ENCODE data around the gene CYB561. TPM values are rescaled to one million over a fixed set of nuclear protein-coding genes. Genes with fewer than 3 reads are reported as not detected.

Gene CYB561
- total RNA-seq, 6 experiments from 2014 or later: 7.4 to 21.9 (median 11.4) TPM

DNA sequence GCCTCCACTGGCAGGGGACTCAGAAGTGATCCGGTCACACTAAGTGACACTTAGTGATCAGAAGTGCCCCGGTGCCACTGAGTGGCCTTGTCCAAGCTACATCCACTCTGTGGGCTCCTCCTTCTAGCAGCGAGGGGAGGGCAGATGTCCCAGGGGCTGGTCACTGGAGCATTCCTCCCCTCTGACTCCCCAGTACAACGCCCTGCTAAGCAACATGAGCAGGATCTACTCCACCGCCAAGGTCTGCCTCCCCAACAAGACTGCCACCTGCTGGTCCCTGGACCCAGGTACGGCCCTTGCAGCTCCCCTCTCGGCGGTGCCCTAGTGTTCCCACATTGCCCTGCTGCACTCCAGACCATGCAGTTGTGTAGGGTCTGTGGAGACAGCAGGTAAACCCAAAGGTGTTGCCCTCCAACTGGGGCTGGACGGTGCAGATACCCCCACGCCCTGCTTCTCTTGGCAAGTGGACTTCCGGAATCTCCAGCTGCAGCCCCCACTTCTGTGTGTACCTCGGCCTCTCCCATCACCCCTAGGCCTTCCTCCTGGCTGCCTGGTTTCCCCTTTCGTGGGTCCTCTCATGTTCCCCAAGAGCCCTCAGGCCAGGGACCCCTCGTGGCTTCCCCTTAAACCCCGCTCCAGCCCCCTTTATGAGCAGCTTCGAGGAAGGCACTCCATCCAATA is 32.8 kb upstream of the CYB561 start:
- peak; percentile 81 to 87 (median 84) for ATAC-seq
- Histone ChIP-seq H3K27me3 (peaks cover 0 to 7% of the 10 kb centered on the region in 2 donors), H3K36me3 (no peaks in the 10 kb centered on the region), H3K4me1 (peaks cover 0 to 10% (median 0%) of the 10 kb centered on the region in 4 donors), H3K27ac (no peak overlapping the region), H3K9me3 (no peaks in the 10 kb centered on the region), H3K4me3 (no peak overlapping the region)
- intact Hi-C loops (cut with DNase I): loop anchor here (2.0 to 5.0 kb wide), 2 partner anchors 52 kb away; no protein-coding TSS in a partner anchor
- WGBS (ENCODE audit: insufficient coverage, low coverage, low lambda C conversion rate, missing lambda C conversion rate): 6% methylated on average over 2 of the region's 16 CpGs
- TF ChIP-seq, protein P1, sequence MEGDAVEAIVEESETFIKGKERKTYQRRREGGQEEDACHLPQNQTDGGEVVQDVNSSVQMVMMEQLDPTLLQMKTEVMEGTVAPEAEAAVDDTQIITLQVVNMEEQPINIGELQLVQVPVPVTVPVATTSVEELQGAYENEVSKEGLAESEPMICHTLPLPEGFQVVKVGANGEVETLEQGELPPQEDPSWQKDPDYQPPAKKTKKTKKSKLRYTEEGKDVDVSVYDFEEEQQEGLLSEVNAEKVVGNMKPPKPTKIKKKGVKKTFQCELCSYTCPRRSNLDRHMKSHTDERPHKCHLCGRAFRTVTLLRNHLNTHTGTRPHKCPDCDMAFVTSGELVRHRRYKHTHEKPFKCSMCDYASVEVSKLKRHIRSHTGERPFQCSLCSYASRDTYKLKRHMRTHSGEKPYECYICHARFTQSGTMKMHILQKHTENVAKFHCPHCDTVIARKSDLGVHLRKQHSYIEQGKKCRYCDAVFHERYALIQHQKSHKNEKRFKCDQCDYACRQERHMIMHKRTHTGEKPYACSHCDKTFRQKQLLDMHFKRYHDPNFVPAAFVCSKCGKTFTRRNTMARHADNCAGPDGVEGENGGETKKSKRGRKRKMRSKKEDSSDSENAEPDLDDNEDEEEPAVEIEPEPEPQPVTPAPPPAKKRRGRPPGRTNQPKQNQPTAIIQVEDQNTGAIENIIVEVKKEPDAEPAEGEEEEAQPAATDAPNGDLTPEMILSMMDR (IDR thresholded peaks at IDR 0.05): peak; percentile 72 to 83 (median 82)
- no peak for TF ChIP-seq POLR2A (IDR thresholded peaks at IDR 0.05)
- peak; percentile 83 to 86 (median 83) for DNase-seq

DNA sequence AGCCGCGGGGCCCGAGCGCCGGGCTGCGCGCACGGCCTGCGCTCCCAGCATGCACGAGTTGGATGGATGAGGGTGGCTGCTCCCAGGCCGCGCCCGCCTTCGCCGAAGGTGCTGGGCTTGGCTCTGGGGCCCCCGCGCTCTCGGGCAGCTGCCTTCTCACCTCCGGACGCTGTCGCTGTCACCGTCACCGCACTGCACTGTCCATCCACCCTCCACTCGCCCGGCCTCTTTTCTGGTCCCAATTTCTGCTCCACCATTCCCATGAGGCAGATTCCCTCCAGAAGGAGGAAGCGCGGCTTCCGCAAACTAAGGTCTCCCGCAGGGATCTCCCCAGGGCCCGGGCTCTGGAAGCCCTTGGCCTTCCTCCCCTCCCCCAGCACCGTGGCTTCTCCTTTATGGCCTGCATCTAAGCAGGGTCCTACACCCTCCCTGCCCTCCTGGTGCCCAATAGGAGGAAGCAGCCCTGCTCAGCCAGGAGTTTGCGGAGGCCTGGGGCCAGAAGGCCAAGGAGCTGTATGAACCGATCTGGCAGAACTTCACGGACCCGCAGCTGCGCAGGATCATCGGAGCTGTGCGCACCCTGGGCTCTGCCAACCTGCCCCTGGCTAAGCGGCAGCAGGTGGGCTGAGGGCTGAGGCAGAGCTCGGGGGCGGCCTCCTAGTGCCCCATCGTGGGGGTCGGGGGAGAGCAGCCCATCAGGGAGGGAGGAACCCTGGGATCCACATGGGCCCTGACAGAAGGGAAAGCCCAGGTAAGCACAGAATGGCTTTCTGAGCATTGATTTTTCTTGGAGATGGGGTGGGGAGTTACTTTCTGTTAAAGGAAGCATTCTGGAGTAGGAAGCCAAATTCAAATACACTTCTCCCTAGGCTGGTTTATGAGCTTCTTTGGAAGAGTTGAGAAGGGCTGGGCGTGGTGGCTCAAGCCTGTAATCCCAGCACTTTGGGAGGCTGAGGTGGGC is 31.7 kb upstream of the CYB561 start:
- ATAC-seq (peak in 1 of 4 donors; percentile 5), DNase-seq (peak in 1 of 3 donors; percentile 45)
- Histone ChIP-seq H3K4me3 (peak overlapping the region in 2 of 3 donors; percentile 20 to 57), H3K27ac (no peak overlapping the region), H3K27me3 (peaks cover 0 to 7% of the 10 kb centered on the region in 2 donors), H3K4me1 (peaks cover 0 to 10% (median 0%) of the 10 kb centered on the region in 4 donors), H3K9me3 (no peaks in the 10 kb centered on the region), H3K36me3 (no peaks in the 10 kb centered on the region)
- TF ChIP-seq POLR2A (IDR thresholded peaks at IDR 0.05): no peak
- TF ChIP-seq, protein P1 (IDR thresholded peaks at IDR 0.05): no peak
- intact Hi-C loops (cut with DNase I): loop anchor here (2.0 to 5.0 kb wide), 2 partner anchors 50 to 51 kb away; no protein-coding TSS in a partner anchor
- WGBS (ENCODE audit: insufficient coverage, low coverage, low lambda C conversion rate, missing lambda C conversion rate): 8% methylated on average over 12 of the region's 44 CpGs

DNA sequence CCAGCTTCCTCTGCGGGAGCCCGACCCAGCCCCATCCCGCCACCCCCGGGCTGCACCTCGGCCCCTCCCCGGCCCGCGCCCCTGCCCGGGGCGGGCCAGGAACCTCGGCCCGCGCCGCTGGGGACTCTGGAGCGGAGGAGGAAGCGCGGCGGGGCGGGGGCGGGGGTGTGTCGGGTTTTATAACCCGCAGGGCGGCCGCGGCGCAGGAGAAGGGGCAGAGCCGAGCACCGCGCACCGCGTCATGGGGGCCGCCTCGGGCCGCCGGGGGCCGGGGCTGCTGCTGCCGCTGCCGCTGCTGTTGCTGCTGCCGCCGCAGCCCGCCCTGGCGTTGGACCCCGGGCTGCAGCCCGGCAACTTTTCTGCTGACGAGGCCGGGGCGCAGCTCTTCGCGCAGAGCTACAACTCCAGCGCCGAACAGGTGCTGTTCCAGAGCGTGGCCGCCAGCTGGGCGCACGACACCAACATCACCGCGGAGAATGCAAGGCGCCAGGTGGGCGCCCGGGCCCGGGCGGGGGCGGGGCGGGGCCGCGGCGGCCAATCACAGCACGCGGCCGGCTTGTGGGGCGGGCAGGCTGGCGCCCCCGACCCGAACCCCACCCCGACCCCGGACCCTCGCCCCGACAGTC is 30.9 kb upstream of the CYB561 start, which contains the start of gene ACE:
Gene ACE, plus strand, starts transcription at position 208 of the 626 bp plus-strand sequence. Its CDS starts 34 bp downstream, at position 242.
- Histone ChIP-seq H3K27ac (no peak within 1 kb of the TSS), H3K4me3 (peak within 1 kb of the TSS; percentile 25 to 57 (median 40)), H3K36me3 (no peaks in the 10 kb centered on the region), H3K27me3 (peaks cover 0 to 7% of the 10 kb centered on the region in 2 donors), H3K4me1 (peaks cover 0 to 10% (median 0%) of the 10 kb centered on the region in 4 donors), H3K9me3 (no peaks in the 10 kb centered on the region)
- TF ChIP-seq, protein P1 (IDR thresholded peaks at IDR 0.05): no peak
- TF ChIP-seq POLR2A (IDR thresholded peaks at IDR 0.05): no peak
- DNase-seq (peak in 2 of 3 donors; percentile 43 to 53), ATAC-seq (peak in 3 of 4 donors; percentile 19 to 42 (median 24))
- WGBS (ENCODE audit: insufficient coverage, low coverage, low lambda C conversion rate, missing lambda C conversion rate): 0% methylated on average over 15 of the region's 78 CpGs
- intact Hi-C loops (cut with DNase I): loop anchor here in 1 of 2 donors (5.0 kb wide), 1 partner anchor 50 kb away; no protein-coding TSS in a partner anchor

DNA sequence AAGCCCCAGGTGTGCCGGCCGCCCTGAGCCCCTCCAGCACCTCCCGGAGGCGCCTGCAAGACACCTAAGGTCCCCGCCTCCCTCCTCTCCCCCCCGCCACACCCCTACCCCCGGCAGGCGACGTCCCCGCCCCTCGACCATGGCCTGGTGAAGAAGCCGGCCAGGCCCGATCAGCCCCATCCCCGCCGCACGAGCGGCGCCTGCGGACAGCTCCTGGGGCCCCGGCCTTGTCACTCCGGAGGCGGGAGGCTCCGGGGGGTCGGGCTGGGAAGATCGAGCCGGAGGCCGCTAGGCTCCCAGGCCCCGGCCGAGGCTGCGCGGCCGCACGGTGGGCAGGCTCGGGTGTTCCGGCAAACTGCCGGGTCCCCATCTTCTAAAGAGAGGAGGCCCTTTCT is 30.4 kb upstream of the CYB561 start:
- H3K27me3 ChIP-seq: peaks cover 0 to 7% of the 10 kb centered on the region in 2 donors
- TF ChIP-seq, protein P1 (IDR thresholded peaks at IDR 0.05): no peak
- no peak for TF ChIP-seq POLR2A (IDR thresholded peaks at IDR 0.05)
- no peak overlapping the region for H3K27ac ChIP-seq
- H3K9me3 ChIP-seq: no peaks in the 10 kb centered on the region
- 8% methylated on average over 8 of the region's 36 CpGs for WGBS (ENCODE audit: insufficient coverage, low coverage, low lambda C conversion rate, missing lambda C conversion rate)
- peaks cover 0 to 10% (median 0%) of the 10 kb centered on the region in 4 donors for H3K4me1 ChIP-seq
- ATAC-seq (peak in 1 of 4 donors; percentile 9), DNase-seq (no peak)
- peak overlapping the region; percentile 25 to 57 (median 40) for H3K4me3 ChIP-seq
- intact Hi-C loops (cut with DNase I): loop anchor here in 1 of 2 donors (5.0 kb wide), 1 partner anchor 49 kb away; no protein-coding TSS in a partner anchor
- no peaks in the 10 kb centered on the region for H3K36me3 ChIP-seq

Data from right lobe of liver (tissue), 6 donors.